ENCODE measurements around the gene ACTL8.
"Not testable (repeated sequence)": the region's sequence is repeated elsewhere in the genome, so short reads cannot be mapped to it uniquely, and the experiment has no call there.

Gene ACTL8

GRCh38 chr1:17736625-17737024, 18.5 kb upstream of the ACTL8 start:
- DNase-seq, result no peak

GRCh38 chr1:17739050-17739449, 16.1 kb upstream of the ACTL8 start:
- no peak for DNase-seq

GRCh38 chr1:17741052-17741451, 14.1 kb upstream of the ACTL8 start:
- no peak for DNase-seq

- DNase-seq, result no peak
Observed at GRCh38 chr1:17742583-17742982, 12.6 kb upstream of the ACTL8 start.

- no peak for DNase-seq
Observed at GRCh38 chr1:17743008-17743647, 12.0 kb upstream of the ACTL8 start.

- DNase-seq, result no peak
Observed at GRCh38 chr1:17743925-17744324, 11.2 kb upstream of the ACTL8 start.

GRCh38 chr1:17744666-17745478, 10.3 kb upstream of the ACTL8 start:
- no peak for DNase-seq

- no peak for DNase-seq
Observed at GRCh38 chr1:17745479-17745955, 9.6 kb upstream of the ACTL8 start.

- not testable (repeated sequence) for DNase-seq
Observed at GRCh38 chr1:17746281-17746680, 8.9 kb upstream of the ACTL8 start.

- no peak for DNase-seq
Observed at GRCh38 chr1:17746920-17747319, 8.2 kb upstream of the ACTL8 start.

- no peak for DNase-seq
Observed at GRCh38 chr1:17750333-17750732, 4.8 kb upstream of the ACTL8 start.

GRCh38 chr1:17752356-17752755, 2.8 kb upstream of the ACTL8 start:
- no peak for DNase-seq

GRCh38 chr1:17757426-17757825, 2.3 kb downstream of the ACTL8 start:
- no peak for DNase-seq

GRCh38 chr1:17759114-17759513, 4.0 kb downstream of the ACTL8 start:
- DNase-seq, result peak; percentile 18

GRCh38 chr1:17762313-17762712, 7.2 kb downstream of the ACTL8 start:
- DNase-seq, result no peak

- DNase-seq, result no peak
Observed at GRCh38 chr1:17763417-17763816, 8.3 kb downstream of the ACTL8 start.

- DNase-seq, result no peak
Observed at GRCh38 chr1:17763995-17764394, 8.9 kb downstream of the ACTL8 start.

- DNase-seq, result no peak
Observed at GRCh38 chr1:17764591-17764990, 9.5 kb downstream of the ACTL8 start.

GRCh38 chr1:17765444-17766411, 10.6 kb downstream of the ACTL8 start:
- no peak for DNase-seq

- no peak for DNase-seq
Observed at GRCh38 chr1:17768651-17769241, 13.6 kb downstream of the ACTL8 start.

GRCh38 chr1:17770983-17771382, 15.8 kb downstream of the ACTL8 start:
- DNase-seq, result no peak

GRCh38 chr1:17772615-17773212, 17.6 kb downstream of the ACTL8 start:
- DNase-seq, result no peak
